H1 (cell line): ENCODE results near the gene CFAP53. TPM values are rescaled to one million over a fixed set of nuclear protein-coding genes. Genes with fewer than 3 reads are reported as not detected.

Source experiments
- GABPA ChIP-seq: IDR thresholded peaks from 2 replicates; pipeline ENCODE4 v1.6.1; 2011; ENCODE audit warnings: mild to moderate bottlenecking, low read length, moderate library complexity, borderline replicate concordance; ENCODE audit not compliant: insufficient read depth
- polyA plus RNA-seq, 7 experiments: library from polyadenylated mRNA; depleted of rRNA in 3 of 7; stranded (reverse) in 5 of 7; unstranded in 2 of 7; fragments of >200 nt in 5 of 7; fragments of 200-250 nt in 2 of 7; gene quantifications; 1 replicate in 5 of 7; 2 replicates in 1 of 7; 4 replicates in 1 of 7; pipeline versions ENCODE4 v1.2.1 to v1.2.3, GENCODE V29; 2011 to 2013; ENCODE audit warnings: missing spikeins in 2 of 7, mixed read lengths in 2 of 7
- total RNA-seq: library from RNA; stranded (reverse); fragmentation: NEBNext Ultra II Directional; extraction: Animal tissue kit (Norgen Biotek cat#: 25700); gene quantifications from 2 replicates; pipeline ENCODE4 v1.2.1, GENCODE V29; 2021
- TF ChIP-seq, protein P1 (sequence below): fragments of 300-600 bp; sonication (generic); IDR thresholded peaks from 2 replicates; pipeline ENCODE4 v1.7.1; 2012; ENCODE audit warnings: low read length, moderate library complexity, mild to moderate bottlenecking, inconsistent platforms; ENCODE audit not compliant: insufficient replicate concordance

CFAP53 gene
- total and polyA plus RNA-seq, 2 of the 8 experiments (the other 6 are each of a cell fraction or from before 2014, with no cell fraction given): 0.08 to 0.30 TPM

- TF ChIP-seq, protein P1, sequence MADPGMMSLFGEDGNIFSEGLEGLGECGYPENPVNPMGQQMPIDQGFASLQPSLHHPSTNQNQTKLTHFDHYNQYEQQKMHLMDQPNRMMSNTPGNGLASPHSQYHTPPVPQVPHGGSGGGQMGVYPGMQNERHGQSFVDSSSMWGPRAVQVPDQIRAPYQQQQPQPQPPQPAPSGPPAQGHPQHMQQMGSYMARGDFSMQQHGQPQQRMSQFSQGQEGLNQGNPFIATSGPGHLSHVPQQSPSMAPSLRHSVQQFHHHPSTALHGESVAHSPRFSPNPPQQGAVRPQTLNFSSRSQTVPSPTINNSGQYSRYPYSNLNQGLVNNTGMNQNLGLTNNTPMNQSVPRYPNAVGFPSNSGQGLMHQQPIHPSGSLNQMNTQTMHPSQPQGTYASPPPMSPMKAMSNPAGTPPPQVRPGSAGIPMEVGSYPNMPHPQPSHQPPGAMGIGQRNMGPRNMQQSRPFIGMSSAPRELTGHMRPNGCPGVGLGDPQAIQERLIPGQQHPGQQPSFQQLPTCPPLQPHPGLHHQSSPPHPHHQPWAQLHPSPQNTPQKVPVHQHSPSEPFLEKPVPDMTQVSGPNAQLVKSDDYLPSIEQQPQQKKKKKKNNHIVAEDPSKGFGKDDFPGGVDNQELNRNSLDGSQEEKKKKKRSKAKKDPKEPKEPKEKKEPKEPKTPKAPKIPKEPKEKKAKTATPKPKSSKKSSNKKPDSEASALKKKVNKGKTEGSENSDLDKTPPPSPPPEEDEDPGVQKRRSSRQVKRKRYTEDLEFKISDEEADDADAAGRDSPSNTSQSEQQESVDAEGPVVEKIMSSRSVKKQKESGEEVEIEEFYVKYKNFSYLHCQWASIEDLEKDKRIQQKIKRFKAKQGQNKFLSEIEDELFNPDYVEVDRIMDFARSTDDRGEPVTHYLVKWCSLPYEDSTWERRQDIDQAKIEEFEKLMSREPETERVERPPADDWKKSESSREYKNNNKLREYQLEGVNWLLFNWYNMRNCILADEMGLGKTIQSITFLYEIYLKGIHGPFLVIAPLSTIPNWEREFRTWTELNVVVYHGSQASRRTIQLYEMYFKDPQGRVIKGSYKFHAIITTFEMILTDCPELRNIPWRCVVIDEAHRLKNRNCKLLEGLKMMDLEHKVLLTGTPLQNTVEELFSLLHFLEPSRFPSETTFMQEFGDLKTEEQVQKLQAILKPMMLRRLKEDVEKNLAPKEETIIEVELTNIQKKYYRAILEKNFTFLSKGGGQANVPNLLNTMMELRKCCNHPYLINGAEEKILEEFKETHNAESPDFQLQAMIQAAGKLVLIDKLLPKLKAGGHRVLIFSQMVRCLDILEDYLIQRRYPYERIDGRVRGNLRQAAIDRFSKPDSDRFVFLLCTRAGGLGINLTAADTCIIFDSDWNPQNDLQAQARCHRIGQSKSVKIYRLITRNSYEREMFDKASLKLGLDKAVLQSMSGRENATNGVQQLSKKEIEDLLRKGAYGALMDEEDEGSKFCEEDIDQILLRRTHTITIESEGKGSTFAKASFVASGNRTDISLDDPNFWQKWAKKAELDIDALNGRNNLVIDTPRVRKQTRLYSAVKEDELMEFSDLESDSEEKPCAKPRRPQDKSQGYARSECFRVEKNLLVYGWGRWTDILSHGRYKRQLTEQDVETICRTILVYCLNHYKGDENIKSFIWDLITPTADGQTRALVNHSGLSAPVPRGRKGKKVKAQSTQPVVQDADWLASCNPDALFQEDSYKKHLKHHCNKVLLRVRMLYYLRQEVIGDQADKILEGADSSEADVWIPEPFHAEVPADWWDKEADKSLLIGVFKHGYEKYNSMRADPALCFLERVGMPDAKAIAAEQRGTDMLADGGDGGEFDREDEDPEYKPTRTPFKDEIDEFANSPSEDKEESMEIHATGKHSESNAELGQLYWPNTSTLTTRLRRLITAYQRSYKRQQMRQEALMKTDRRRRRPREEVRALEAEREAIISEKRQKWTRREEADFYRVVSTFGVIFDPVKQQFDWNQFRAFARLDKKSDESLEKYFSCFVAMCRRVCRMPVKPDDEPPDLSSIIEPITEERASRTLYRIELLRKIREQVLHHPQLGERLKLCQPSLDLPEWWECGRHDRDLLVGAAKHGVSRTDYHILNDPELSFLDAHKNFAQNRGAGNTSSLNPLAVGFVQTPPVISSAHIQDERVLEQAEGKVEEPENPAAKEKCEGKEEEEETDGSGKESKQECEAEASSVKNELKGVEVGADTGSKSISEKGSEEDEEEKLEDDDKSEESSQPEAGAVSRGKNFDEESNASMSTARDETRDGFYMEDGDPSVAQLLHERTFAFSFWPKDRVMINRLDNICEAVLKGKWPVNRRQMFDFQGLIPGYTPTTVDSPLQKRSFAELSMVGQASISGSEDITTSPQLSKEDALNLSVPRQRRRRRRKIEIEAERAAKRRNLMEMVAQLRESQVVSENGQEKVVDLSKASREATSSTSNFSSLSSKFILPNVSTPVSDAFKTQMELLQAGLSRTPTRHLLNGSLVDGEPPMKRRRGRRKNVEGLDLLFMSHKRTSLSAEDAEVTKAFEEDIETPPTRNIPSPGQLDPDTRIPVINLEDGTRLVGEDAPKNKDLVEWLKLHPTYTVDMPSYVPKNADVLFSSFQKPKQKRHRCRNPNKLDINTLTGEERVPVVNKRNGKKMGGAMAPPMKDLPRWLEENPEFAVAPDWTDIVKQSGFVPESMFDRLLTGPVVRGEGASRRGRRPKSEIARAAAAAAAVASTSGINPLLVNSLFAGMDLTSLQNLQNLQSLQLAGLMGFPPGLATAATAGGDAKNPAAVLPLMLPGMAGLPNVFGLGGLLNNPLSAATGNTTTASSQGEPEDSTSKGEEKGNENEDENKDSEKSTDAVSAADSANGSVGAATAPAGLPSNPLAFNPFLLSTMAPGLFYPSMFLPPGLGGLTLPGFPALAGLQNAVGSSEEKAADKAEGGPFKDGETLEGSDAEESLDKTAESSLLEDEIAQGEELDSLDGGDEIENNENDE: no peak
- TF ChIP-seq GABPA: no peak
These were observed 20.2 kb upstream of the CFAP53 start (continued) for GRCh38 chr18:50286391-50287027.
